HG03571 (cell line): ENCODE data around the gene GARIN5A.
"Not testable (repeated sequence)": the region's sequence is repeated elsewhere in the genome, so short reads cannot be mapped to it uniquely, and the experiment has no call there.

ENCODE experiments used
- ATAC-seq: cut with Tn5 transposase; IDR thresholded peaks from one replicate; pipeline ENCODE4 v1.9.1; 2021; ENCODE audit not compliant: unreplicated experiment

The GARIN5A gene

DNA sequence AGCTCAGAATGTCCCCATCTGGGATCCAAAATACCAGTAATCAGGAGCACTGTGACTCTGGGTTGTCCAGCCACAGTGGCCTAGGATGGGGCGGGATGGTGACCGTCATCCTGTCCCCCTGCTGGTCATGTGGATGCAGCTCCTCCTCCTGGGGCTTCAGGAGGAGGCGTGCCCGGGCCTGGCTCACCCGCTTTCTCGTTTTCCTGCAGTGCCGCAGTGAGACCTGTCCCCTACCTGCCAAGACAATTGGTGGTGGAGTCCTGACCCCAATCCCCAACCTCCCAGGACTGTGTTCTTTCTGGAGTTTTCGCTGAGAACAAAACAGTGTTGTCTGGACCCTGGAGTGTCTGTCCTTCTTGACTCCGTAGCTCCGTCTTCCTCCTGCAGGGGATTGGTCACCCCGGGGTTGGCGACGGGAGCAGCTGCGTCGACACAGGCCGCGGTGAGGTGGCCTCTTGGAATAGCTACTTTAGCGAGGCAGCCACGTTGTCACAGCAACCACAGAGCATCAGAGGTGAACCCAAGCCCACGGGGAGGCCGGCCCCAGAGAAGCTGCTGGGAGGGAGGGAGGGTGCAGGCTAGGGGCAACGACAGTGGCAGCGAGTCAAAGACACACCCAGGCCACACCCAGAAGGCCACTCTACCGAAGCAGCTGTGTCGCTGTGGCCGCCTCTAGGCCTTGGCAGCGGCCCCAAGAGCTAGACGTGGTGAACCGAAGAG, 10.5 kb downstream of the GARIN5A start:
- ATAC-seq = no peak

DNA sequence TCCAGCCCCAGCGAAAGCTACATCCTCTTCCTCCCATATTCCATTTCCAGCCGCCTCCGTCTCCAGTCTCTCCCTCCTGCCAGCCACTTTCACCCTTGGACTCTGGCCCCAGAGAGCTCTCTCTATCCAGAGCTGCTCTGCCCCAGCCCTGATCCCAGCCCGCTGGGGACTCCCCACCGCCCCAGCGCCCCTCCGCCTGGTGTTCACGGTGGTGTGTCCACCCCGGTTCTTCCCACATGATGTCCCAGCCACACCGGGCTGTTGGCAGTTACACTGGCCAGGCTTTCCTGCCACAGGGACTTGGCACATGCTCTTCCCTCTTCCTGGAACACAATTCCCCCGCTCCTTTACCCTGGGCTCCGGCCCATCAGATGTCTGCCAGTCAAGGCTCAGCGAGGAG, 11.6 kb downstream of the GARIN5A start:
- no peak for ATAC-seq

DNA sequence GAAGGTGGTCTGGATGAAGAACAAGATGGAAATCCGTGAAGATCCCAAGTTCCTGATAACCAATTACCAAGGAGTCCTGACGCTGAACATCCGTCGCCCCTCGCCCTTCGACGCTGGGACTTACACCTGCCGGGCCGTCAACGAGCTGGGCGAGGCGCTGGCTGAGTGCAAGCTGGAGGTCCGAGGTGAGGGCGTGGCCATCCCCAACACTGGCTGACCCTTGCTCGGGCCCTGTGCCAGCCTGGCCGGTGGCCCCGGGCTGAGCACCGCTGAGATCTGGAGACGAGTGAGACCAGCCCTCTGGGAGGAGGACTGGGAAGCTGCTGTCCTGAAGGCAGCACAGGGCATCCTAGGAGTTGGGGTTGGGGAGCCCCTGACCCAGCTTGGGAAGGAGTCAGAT, 12.3 kb downstream of the GARIN5A start:
- ATAC-seq = no peak

DNA sequence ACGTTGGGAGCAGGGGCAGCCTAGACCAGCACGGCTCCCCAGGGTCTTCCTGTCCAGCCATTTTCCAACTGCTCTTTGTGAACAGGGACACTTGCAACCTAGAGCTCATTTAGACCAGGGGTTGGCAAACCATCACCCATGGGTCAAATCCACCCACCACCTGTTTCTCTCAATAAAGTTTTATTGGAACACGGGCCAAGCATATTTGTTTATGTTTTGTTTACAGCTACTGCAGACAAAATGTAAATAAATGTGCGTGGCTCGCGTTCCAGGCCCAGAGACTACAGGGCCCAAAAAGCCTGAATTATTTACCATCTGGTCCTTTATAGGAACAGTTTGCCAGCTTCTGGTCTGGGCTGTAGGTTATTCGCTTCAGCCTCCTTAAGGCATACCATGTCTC, 13.7 kb downstream of the GARIN5A start:
- ATAC-seq = no peak

DNA sequence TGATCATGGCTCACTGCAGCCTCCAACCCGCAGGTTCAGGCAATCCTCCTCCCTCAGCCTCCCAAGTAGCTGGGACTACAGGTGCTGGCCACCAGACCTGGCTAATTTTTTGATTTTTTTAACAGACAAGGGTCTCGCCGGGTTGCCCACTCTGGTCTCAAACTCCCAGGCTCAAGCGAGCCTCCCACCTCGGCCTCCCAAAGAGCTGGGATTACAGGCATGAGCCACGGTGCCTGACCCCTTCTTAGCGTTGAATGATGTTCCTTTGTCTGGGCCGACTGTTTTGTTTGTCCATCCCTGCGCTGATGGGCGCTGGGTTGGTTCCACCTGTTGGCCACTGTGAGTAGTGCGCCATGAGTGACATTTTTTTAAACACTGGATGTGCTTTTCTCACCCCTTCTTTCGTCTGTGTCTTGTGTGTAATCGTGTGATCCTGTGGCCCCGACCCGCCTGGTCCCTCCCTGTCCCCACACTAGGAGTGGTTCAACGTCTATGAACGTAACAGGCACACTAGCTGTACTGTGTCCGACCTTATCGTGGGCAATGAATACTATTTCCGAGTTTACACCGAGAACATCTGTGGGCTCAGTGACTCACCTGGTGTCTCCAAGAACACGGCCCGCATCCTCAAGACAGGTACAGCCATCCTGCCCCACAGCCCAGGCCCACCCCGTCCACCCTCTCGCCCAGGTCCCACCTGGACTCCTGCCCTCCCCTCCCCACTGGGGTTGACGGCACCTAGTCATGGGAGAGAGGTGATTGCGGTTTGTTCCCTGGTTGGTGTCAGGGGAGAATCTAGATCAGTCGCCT, 15.4 kb downstream of the GARIN5A start:
- ATAC-seq = no peak

DNA sequence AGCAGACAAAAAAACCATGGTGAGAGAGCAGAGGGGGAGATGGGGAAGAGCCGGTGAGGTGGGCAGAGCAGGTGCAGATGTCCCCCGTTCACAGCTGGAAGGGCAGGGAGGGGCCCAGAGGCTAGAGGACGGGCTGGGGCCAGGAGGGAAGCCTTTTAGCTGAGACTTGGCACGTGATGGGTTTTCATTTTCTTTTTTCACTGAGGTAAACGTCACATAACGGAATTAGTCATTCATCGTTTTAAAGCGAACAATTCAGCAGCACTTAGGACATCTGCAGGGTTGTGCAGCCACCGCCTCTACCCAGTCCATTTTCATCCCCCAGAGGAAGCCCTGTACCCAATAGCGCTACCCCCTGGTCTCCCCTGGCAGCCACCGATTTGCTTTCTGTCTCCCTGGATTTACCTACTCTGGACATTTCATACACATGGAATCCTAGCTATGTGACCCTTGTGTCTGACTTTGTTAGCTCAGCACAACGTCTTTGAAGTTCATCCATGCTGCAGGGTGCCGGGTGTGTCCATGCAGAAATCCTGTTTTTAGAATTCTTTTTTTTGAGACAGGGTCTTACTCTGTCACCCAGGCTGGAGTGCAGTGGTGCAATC, 16.4 kb downstream of the GARIN5A start:
- ATAC-seq = peak; percentile 48

DNA sequence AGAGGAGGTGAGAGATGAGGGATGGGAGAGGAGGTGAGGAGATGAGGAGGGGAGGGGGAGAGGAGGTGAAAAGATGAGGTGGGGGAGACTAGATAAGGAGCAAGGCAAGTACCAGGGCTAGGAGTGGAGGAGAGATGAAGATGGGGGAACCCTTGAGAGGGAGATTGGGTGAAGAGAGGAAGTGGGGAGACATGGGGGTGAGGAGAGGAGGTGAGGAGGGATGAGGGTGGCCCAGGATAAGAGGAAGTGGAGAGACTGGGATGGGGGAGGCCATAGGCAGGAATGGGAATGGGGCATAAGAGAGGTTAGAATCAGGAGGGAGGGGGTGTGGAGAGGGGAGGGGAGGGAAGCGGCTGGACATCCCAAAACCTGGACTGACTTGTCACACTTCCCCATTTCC, 17.0 kb downstream of the GARIN5A start:
- no peak for ATAC-seq

DNA sequence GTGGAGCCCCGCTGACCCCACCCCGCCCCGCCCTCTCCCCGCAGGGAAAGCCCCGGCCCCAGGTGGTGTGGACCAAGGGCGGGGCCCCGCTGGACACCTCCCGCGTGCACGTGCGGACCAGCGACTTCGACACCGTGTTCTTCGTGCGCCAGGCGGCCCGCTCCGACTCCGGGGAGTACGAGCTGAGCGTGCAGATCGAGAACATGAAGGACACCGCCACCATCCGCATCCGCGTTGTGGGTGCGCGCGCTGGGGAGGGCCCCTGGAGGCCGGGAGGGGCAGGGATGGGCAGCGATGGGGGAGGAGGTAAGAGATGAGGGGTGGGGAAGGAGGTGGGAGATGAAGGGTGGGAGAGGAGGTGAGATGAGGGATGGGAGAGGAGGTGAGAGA, 17.6 kb downstream of the GARIN5A start:
- no peak for ATAC-seq

DNA sequence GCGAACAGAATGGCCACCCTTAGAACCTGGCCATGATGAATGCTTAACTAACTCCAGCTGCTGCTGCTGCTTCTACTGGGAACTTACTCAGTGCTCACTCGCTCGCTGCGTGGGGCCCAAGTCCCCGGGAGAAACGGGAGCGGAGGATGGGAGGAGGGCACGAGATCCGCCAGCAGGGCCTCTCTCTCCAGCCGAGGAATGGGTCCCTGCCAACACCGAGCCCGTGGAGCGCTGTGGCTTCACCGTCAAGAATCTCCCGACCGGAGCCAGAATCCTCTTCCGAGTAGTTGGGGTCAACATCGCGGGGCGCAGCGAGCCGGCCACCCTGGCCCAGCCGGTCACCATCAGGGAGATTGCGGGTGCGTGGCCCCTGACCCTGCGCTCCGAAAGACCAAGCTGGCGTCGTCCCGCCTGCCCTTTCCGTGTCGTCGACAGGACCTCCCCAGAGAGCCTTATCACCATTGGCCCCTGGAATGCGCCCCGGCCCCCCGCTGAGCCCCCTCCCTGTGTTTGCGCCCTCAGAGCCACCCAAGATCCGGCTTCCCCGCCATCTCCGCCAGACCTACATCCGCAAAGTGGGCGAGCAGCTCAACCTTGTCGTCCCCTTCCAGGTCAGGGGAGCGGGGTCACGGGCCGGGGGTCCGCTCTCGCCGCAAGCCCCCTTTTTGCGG, 18.1 kb downstream of the GARIN5A start:
- ATAC-seq = no peak

DNA sequence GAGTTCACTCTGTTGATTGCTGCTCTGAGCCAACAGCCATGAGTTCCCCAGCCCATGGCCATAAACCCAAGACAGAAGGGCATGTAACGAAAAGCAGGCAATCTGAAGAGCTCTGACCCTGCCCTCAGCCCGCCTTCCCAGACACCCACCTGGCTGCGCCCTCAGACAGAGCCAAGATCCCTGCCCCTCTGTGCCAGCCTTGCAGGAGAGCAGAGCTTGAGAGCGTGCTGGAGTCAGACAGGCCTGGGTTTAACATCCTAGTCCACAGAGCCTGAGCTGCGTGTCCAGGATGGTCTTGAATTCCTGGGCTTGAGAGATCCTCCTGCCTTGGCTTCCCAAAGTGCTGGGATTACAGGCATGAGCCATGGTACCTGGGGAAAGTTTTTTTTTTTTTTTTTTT, 19.3 kb downstream of the GARIN5A start:
- no peak for ATAC-seq

DNA sequence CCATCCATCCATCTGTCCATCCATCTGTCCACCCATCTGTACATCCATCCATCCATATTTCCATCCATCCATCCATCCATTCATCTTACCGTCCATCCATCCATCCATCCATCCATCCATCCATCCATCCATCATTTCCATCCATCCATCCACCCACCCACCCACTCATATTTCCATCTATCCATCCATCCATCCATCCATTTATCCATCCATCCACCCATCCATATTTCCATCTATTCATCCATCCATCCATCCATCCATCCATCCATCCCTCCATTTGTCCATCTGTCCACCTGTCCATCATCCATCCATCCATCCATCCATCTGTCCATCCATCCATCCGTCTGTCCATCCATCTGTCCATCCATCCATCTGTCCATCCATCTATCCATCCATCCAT, 20.7 kb downstream of the GARIN5A start:
- no peak for ATAC-seq

DNA sequence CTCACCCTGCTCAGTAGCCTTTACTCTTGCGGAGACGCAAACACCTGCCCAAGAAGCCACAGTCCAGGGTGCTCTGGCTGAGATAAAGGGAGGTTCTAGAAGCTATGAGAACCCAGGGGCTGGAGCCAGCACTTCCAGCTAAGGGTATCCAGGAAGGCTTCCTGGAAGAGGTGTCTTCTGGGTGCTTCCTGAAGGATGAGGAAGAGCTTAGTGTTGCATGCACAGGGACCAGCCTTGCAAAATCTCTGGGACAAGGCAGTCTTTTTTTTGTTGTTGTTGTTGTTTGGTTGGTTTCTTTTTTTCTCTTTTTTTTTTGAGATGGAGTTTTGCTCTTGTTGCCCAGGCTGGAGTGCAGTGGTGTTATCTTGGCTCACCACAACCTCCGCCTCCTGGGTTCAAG, 23.4 kb downstream of the GARIN5A start:
- no peak for ATAC-seq

DNA sequence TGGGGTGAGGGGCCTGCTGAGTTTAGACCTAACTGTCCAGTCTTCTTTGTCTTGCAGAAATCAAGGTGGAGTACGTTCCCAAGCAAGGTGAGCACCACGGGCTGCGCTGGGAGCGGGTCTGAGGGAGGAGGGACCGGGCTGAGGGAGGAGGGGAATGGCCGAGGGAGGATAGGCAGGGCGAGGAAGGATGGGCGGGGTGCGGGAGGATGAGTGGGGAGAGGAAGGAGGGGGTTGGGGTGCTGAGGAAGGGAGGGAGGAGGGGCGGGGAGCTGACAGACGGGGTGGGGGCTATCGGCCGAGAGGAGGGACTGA, 25.5 kb downstream of the GARIN5A start:
- ATAC-seq = no peak

DNA sequence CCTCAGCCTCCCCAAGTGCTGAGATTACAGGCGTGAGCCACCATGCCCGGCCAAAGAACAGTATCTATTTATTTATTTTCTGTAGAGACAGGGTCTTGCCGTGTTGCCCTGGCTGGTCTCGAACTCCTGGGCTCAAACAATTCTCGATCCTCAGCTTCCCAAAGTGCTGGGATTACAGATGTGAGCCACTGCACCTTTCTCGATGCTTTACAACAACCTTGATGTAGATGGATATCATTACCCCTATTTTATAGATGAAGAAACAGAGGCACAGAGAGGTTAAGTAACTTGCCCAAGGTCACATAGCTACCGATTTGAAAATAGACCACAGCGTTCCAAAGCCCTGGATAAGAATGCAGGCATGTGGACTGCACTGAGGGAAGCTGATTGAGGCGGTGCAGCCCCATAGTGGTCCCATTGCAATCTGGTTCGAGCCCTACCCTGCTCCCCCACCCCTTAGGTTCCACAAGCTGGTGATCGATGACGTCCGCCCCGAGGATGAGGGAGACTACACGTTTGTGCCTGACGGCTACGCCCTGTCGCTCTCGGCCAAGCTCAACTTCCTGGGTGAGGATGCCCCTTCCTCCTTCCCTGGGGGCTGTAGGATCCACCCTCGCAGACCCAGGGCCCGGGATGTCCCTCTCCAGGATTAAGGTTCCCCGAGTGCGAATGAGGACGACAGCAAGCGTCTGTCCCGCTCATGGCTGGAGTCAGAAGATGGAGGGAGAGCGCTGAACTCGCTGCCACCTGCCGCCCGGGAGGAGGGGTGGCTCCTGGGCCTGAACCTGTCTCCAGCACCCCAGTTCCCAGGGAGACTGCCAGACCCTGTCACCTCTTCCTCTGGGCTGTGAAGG, 26.1 kb downstream of the GARIN5A start:
- ATAC-seq = no peak

DNA sequence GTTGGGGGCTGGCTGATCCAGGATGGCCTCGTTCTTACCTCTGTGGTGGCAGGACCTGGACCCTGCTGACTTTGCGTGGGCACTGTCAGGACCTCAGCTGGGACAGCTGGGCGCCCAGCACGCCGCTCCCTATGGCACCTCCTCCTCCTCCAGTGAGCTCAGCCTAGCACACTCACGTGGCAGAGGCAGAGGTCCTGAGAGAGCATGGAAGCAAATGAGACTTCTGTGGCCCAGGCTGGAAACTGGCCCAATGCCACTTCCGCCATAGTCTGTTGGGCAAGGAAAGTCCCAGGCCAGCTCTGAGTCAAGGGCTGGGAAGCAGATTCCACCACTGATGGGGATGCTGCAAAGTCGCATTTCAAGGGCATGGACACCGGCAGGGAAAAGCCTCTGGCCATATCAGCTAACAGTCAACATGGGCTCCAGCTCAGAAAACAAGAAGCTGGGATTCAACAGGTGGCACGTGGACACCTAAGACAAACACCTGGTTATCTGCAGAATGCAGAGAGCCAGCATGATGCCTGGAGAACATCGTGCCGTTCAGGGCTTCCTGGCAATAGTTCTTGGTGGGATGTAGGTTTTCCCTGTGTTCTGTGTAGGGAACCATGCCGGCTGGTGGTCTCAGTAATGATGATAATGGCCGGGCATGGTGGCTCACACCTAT, 27.3 kb downstream of the GARIN5A start:
- ATAC-seq = no peak

DNA sequence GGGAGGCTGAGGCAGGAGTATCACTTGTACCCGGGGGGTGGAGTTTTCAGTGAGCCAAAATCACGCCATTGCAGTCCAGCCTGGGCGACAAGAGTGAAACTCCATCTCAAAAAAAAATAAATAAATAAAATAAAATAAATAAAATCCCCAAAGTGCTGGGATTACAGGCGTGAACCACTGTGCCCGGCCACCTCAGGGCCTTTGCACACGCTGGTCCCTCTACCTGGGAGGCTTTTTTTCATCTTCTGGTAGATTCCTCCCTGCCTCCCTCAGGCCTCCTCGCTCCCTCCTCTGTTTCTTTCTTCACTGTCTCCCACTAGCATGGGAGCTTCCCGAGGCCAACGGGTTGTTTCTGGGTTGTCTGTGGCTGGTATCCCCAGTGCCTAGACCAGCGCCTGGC, 28.9 kb downstream of the GARIN5A start:
- no peak for ATAC-seq

DNA sequence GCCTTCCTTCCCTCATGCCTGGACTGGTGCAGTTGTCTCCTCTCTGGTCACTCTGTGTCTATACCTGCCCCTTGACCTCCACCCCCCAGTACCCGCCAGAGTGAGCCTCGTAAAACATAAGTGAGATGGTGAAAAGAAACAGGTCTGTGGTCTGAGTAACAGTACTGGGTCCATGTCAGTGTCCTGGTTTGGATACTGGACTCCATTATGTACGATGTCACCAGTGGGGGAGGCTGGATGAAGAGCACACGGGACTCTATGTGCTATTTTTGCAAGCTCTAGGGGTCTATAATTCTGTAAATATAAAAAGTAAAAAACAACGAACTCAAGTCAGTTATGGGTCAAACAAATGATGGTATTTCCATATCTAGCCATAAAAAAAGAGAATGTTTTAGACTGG, 29.6 kb downstream of the GARIN5A start:
- no peak for ATAC-seq

DNA sequence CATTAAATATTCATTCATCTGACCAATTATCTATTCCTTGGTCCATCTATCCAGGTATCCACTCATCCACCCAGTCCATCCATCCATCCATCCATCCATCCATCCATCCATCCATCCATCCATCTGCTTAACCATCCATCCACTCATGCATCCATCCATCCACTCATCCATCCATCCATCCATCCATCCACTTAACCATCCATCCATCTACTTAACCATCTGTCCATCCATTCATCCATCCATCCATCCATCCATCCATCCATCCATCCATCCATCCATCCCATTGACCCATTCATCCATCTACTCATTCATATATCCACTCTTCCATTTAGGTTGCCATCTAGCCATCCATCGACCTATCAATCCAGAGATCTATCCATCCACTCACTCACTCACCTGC, 32.6 kb downstream of the GARIN5A start:
- ATAC-seq = no peak

DNA sequence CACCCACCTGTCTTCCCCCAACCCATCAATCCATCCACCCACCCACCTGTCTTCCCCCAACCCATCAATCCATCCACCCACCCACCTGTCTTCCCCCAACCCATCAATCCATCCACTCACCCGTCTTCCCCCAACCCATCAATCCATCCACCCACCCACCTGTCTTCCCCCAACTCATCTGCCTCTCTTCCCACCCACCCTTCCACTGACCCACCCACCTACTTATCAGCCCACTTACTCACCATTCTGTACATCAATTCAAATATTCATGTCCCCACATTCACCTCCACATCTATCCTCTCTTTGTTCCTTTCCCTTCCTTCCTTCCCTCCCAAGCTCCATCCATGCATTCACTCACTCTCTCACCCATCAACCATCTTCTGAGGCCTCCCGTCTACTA, 37.5 kb downstream of the GARIN5A start:
- ATAC-seq = not testable (repeated sequence)

DNA sequence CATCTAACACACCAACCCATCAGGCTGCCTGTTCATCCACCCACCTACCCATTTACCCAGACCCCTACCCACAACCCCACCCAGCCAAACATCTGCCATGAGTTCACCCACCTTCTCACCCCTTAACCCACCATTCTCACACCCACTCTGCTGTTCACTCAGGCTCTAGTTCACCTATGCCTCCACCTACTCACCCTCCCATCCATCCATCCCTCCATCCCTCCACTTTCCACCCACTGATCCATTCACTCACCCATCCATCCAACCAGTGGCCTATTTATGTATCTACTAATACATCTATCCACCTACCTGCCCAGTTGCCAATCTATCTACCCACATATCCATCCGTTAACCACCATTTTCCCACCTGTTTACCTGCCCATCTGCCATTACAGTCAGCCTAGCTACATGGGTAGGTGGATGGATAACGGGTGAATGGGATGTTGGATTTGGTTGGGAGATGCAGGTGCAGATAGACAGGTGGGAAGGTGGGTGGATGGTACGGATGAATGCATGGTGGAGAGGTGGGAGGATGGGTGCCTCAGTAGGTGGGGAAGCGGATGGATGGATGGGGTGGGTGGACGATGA, 38.7 kb downstream of the GARIN5A start:
- no peak for ATAC-seq
